H9 (cell line): ENCODE measurements around the gene KIAA1671. TPM values are rescaled to one million over a fixed set of nuclear protein-coding genes. Genes with fewer than 3 reads are reported as not detected.
A peak's percentile ranks its signal among the peaks of the same experiment; 100 is the strongest.

Experiments
- DNase-seq: peaks from one replicate; pipeline ENCODE4 v3.0.0-alpha.2; 2017
- H2AFZ ChIP-seq: one replicate; pipeline ENCODE4 v1.6.1; 2013; ENCODE audit warnings: mild to moderate bottlenecking, low read length, control low read depth, moderate library complexity
- H2AK5ac ChIP-seq: 2 replicates; pipeline ENCODE4 v1.6.1; 2013; ENCODE audit warnings: low read length, control low read depth, mixed read lengths; ENCODE audit not compliant: insufficient read length
- H2BK120ac ChIP-seq: one replicate; pipeline ENCODE4 v1.6.1; 2013; ENCODE audit warnings: low read depth, mild to moderate bottlenecking, low read length, control low read depth, inconsistent platforms; ENCODE audit not compliant: poor library complexity, severe bottlenecking
- H2BK12ac ChIP-seq: 2 replicates; pipeline ENCODE4 v1.6.1; 2013; ENCODE audit warnings: low read length, control low read depth, mixed read lengths, low read depth; ENCODE audit not compliant: insufficient read length
- H2BK15ac ChIP-seq: 2 replicates; pipeline ENCODE4 v1.6.1; 2013; ENCODE audit warnings: low read depth, low read length, control low read depth
- H2BK20ac ChIP-seq: one replicate; pipeline ENCODE4 v1.6.1; 2013; ENCODE audit warnings: low read depth, mild to moderate bottlenecking, low read length, control low read depth, inconsistent platforms; ENCODE audit not compliant: poor library complexity, severe bottlenecking
- H2BK5ac ChIP-seq: 2 replicates; pipeline ENCODE4 v1.6.1; 2013; ENCODE audit warnings: low read length, control low read depth, mixed read lengths; ENCODE audit not compliant: insufficient read length
- H3K14ac ChIP-seq: 2 replicates; pipeline ENCODE4 v1.6.1; 2013; ENCODE audit warnings: low read length, control low read depth; ENCODE audit not compliant: insufficient read depth
- H3K18ac ChIP-seq: 2 replicates; pipeline ENCODE4 v1.6.1; 2013; ENCODE audit warnings: low read depth, mild to moderate bottlenecking, mixed read lengths, low read length, control low read depth; ENCODE audit not compliant: insufficient read length
- H3K23ac ChIP-seq: 2 replicates; pipeline ENCODE4 v1.6.1; 2013; ENCODE audit warnings: low read length, control low read depth, mixed read lengths, low read depth; ENCODE audit not compliant: insufficient read length
- H3K23me2 ChIP-seq: 2 replicates; pipeline ENCODE4 v1.6.1; 2013; ENCODE audit warnings: low read depth, mild to moderate bottlenecking, mixed read lengths, low read length, control low read depth; ENCODE audit not compliant: insufficient read length, poor library complexity, severe bottlenecking
- H3K27ac ChIP-seq: 2 replicates; pipeline ENCODE4 v1.5.1; 2013; ENCODE audit warnings: low read length, control low read depth, mixed read lengths, low read depth; ENCODE audit not compliant: insufficient read length
- H3K27me3 ChIP-seq: 2 replicates; pipeline ENCODE4 v1.6.1; 2013; ENCODE audit warnings: low read length, control low read depth, inconsistent platforms; ENCODE audit not compliant: insufficient read depth
- H3K4ac ChIP-seq: 2 replicates; pipeline ENCODE4 v1.6.1; 2013; ENCODE audit warnings: low read depth, mild to moderate bottlenecking, control low read depth, inconsistent platforms, low read length, moderate library complexity
- H3K4me1 ChIP-seq: 2 replicates; pipeline ENCODE4 v1.6.1; 2013; ENCODE audit warnings: low read length, control low read depth, inconsistent platforms; ENCODE audit not compliant: insufficient read depth
- H3K4me2 ChIP-seq: 2 replicates; pipeline ENCODE4 v1.6.1; 2013; ENCODE audit warnings: low read length, control low read depth, mixed read lengths; ENCODE audit not compliant: insufficient read length, insufficient read depth
- H3K56ac ChIP-seq: 2 replicates; pipeline ENCODE4 v1.6.1; 2013; ENCODE audit warnings: low read depth, mild to moderate bottlenecking, mixed read lengths, low read length, control low read depth; ENCODE audit not compliant: insufficient read length
- H3K79me1 ChIP-seq: 2 replicates; pipeline ENCODE4 v1.6.1; 2013; ENCODE audit warnings: low read depth, mild to moderate bottlenecking, moderate library complexity, low read length, control low read depth, inconsistent platforms; ENCODE audit not compliant: insufficient read depth, poor library complexity, severe bottlenecking
- H3K79me2 ChIP-seq: 2 replicates; pipeline ENCODE4 v1.6.1; 2013; ENCODE audit warnings: low read length, control low read depth, inconsistent platforms; ENCODE audit not compliant: insufficient read depth
- H3K9ac ChIP-seq: 2 replicates; pipeline ENCODE4 v1.6.1; 2013; ENCODE audit warnings: low read length, control low read depth, mixed read lengths; ENCODE audit not compliant: insufficient read length; ENCODE audit errors: extremely low read depth
- H3K9me3 ChIP-seq: one replicate; pipeline ENCODE4 v1.6.1; 2013; ENCODE audit warnings: low read depth, low read length, inconsistent platforms; ENCODE audit not compliant: control insufficient read depth
- H3T11ph ChIP-seq: one replicate; pipeline ENCODE4 v1.6.1; 2013; ENCODE audit warnings: mild to moderate bottlenecking, low read length, control low read depth, inconsistent platforms
- H4K20me1 ChIP-seq: one replicate; pipeline ENCODE4 v1.6.1; 2013; ENCODE audit not compliant: control insufficient read depth, insufficient read length, insufficient read depth
- H4K5ac ChIP-seq: 2 replicates; pipeline ENCODE4 v1.6.1; 2013; ENCODE audit warnings: low read depth, mild to moderate bottlenecking, mixed read lengths, low read length, control low read depth; ENCODE audit not compliant: insufficient read length
- H4K8ac ChIP-seq: replicated peaks from 2 replicates; pipeline ENCODE4 v1.6.1; 2013; ENCODE audit warnings: low read length, control low read depth, mixed read lengths, low read depth; ENCODE audit not compliant: insufficient read length
- H4K91ac ChIP-seq: 2 replicates; pipeline ENCODE4 v1.6.1; 2013; ENCODE audit warnings: low read depth, mild to moderate bottlenecking, moderate library complexity, mixed read lengths, low read length, control low read depth; ENCODE audit not compliant: insufficient read length
- H3K27ac Mint-ChIP-seq, 3 experiments: 2 replicates in 2 of 3; 3 replicates in 1 of 3; pipeline ENCODE4 v1.8.0; 2020 to 2021; ENCODE audit warnings: mixed read lengths in 3 of 3, mild to moderate bottlenecking in 1 of 3, moderate library complexity in 1 of 3
- H3K27me3 Mint-ChIP-seq: 2 replicates; pipeline ENCODE4 v1.8.0; 2021; ENCODE audit warnings: low read depth, mild to moderate bottlenecking, moderate library complexity, mixed read lengths
- H3K36me3 Mint-ChIP-seq, 3 experiments: 2 replicates in 2 of 3; 3 replicates in 1 of 3; pipeline ENCODE4 v1.8.0; 2020 to 2021; ENCODE audit warnings: low read depth in 3 of 3, mixed read lengths in 3 of 3; ENCODE audit not compliant: insufficient read depth in 1 of 3
- H3K4me1 Mint-ChIP-seq, 2 experiments: 2 replicates each; pipeline ENCODE4 v1.8.0; 2020; ENCODE audit warnings: mixed read lengths in 2 of 2
- H3K4me3 Mint-ChIP-seq, 2 experiments: 2 replicates in 1 of 2; 3 replicates in 1 of 2; pipeline ENCODE4 v1.8.0; 2020 to 2021; ENCODE audit warnings: mild to moderate bottlenecking in 2 of 2, mixed read lengths in 2 of 2, moderate library complexity in 1 of 2
- H3K9me3 Mint-ChIP-seq, 2 experiments: 2 replicates in 1 of 2; 3 replicates in 1 of 2; pipeline ENCODE4 v1.8.0; 2020; ENCODE audit warnings: mild to moderate bottlenecking in 2 of 2, mixed read lengths in 2 of 2, moderate library complexity in 1 of 2
- WGBS: extraction: QIAGEN DNeasy Blood & Tissue Kit; methylation state at CpG from one replicate; pipeline ENCODE4 v1.1.7; 2013; ENCODE audit warnings: missing lambda C conversion rate, low lambda C conversion rate, mixed read lengths; ENCODE audit not compliant: insufficient read length; ENCODE audit errors: extremely low coverage; 5-methylcytosine and 5-hydroxymethylcytosine counted together
- total RNA-seq: library from RNA; stranded (reverse); gene quantifications from 2 replicates; pipeline ENCODE4 v1.2.1, GENCODE V29; 2021
- TF ChIP-seq, protein P1 (sequence below): fragments of 200-600 bp; sonication (generic); conservative IDR thresholded peaks from 3 replicates; pipeline ENCODE4 v1.8.0; 2021; ENCODE audit warnings: antibody characterized with exemption, mild to moderate bottlenecking

KIAA1671 gene
- total RNA-seq, 1 experiment from 2014 or later = 22.6 TPM

DNA sequence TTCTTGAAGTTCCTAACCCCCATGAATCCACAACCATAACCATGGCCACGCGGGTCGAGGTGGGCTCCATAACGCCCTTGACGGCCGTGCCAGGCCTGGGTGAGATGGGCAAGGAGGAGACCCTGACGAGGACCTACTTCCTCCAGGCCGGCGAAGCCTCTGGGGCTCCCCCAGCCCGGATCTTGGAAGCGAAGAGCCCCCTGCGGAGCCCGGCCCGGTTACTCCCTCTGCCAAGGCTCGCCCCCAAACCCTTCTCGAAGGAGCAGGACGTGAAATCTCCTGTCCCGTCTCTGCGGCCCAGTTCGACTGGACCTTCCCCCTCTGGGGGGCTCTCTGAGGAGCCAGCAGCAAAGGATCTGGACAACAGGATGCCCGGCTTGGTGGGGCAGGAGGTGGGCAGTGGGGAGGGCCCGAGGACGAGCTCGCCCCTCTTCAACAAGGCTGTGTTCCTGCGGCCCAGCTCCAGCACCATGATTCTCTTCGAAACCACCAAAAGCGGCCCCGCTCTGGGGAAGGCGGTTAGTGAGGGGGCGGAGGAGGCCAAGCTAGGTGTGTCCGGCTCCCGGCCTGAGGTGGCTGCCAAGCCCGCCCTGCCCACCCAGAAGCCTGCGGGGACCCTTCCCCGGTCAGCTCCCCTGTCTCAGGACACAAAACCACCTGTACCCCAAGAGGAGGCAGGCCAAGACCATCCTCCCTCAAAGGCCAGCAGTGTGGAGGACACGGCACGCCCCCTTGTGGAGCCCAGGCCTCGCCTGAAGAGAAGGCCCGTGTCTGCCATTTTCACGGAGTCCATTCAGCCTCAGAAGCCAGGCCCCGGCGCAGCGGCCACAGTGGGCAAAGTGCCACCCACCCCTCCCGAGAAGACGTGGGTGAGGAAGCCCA is 75.7 kb downstream of the KIAA1671 start:
- no peak overlapping the region for H3T11ph ChIP-seq
- no peaks in the 10 kb centered on the region for H3K9me3 Mint-ChIP-seq
- no peaks in the 10 kb centered on the region for H3K27me3 Mint-ChIP-seq
- no peak overlapping the region for H2BK15ac ChIP-seq
- WGBS = no CpG with 5 or more reads among the region's 45 CpGs
- H2AFZ ChIP-seq = no peak overlapping the region
- no peaks in the 10 kb centered on the region for H3K9me3 ChIP-seq
- H3K4ac ChIP-seq = no peak overlapping the region
- H3K18ac ChIP-seq = no peak overlapping the region
- H2AK5ac ChIP-seq = no peak overlapping the region
- no peak overlapping the region for H4K5ac ChIP-seq
- peak overlapping the region in 2 of 3 experiments; percentile 70 to 81; a peak in 5 of 7 replicates for H3K27ac Mint-ChIP-seq
- H3K4me3 Mint-ChIP-seq = no peak overlapping the region
- H3K79me2 ChIP-seq = no peaks in the 10 kb centered on the region
- no peak overlapping the region for H2BK20ac ChIP-seq
- no peak overlapping the region for H2BK120ac ChIP-seq
- H4K20me1 ChIP-seq = no peaks in the 10 kb centered on the region
- H3K4me1 ChIP-seq = no peaks in the 10 kb centered on the region; the same call in 1 of the 2 replicates
- H4K91ac ChIP-seq = no peak overlapping the region
- peaks cover 11 to 17% of the 10 kb centered on the region in 2 experiments for H3K4me1 Mint-ChIP-seq
- H3K27ac ChIP-seq = no peak overlapping the region
- H4K8ac ChIP-seq = no peak overlapping the region
- no peak overlapping the region; the same call in 1 of the 2 replicates for H3K14ac ChIP-seq
- no peak overlapping the region for H2BK5ac ChIP-seq
- no peaks in the 10 kb centered on the region for H3K23me2 ChIP-seq
- no peaks in the 10 kb centered on the region for H3K27me3 ChIP-seq
- TF ChIP-seq, protein P1, sequence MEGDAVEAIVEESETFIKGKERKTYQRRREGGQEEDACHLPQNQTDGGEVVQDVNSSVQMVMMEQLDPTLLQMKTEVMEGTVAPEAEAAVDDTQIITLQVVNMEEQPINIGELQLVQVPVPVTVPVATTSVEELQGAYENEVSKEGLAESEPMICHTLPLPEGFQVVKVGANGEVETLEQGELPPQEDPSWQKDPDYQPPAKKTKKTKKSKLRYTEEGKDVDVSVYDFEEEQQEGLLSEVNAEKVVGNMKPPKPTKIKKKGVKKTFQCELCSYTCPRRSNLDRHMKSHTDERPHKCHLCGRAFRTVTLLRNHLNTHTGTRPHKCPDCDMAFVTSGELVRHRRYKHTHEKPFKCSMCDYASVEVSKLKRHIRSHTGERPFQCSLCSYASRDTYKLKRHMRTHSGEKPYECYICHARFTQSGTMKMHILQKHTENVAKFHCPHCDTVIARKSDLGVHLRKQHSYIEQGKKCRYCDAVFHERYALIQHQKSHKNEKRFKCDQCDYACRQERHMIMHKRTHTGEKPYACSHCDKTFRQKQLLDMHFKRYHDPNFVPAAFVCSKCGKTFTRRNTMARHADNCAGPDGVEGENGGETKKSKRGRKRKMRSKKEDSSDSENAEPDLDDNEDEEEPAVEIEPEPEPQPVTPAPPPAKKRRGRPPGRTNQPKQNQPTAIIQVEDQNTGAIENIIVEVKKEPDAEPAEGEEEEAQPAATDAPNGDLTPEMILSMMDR = peak; percentile 74
- no peak overlapping the region for H2BK12ac ChIP-seq
- peak; percentile 76 for DNase-seq
- peaks cover 2 to 24% (median 23%) of the 10 kb centered on the region in 3 experiments; a peak in 4 of 7 replicates for H3K36me3 Mint-ChIP-seq
- no peak overlapping the region for H3K23ac ChIP-seq
- H3K9ac ChIP-seq = no peak overlapping the region
- no peaks in the 10 kb centered on the region for H3K79me1 ChIP-seq
- no peak overlapping the region for H3K4me2 ChIP-seq
- H3K56ac ChIP-seq = no peak overlapping the region
